GM21576 (cell line): Measurements from ENCODE around the gene BRD7.
A peak's percentile ranks its signal among the peaks of the same experiment; 100 is the strongest.

Experiments used
- ATAC-seq: cut with Tn5 transposase; IDR thresholded peaks from one replicate; pipeline ENCODE4 v1.9.1; 2021; ENCODE audit warnings: mild to moderate bottlenecking, moderate library complexity; ENCODE audit not compliant: unreplicated experiment

The BRD7 gene

DNA sequence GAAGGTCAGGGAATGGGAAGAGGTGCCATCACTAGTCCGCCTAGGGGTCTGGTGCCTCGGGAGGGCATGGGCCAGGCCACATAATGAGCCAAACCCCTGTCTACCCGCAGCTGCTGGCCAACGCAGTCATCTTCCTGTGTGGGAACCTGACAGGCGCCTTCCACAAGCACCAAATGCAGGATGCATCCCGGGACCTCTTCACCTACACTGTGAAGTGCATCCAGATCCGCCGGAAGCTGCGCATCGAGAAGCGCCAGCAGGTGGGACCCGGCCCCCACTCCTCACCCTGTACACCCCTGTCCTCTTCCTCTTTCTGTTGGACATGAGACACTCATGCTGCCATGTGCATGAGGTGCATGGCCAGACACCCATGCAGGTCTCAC is 76.2 kb downstream of the BRD7 start:
- ATAC-seq, result no peak

DNA sequence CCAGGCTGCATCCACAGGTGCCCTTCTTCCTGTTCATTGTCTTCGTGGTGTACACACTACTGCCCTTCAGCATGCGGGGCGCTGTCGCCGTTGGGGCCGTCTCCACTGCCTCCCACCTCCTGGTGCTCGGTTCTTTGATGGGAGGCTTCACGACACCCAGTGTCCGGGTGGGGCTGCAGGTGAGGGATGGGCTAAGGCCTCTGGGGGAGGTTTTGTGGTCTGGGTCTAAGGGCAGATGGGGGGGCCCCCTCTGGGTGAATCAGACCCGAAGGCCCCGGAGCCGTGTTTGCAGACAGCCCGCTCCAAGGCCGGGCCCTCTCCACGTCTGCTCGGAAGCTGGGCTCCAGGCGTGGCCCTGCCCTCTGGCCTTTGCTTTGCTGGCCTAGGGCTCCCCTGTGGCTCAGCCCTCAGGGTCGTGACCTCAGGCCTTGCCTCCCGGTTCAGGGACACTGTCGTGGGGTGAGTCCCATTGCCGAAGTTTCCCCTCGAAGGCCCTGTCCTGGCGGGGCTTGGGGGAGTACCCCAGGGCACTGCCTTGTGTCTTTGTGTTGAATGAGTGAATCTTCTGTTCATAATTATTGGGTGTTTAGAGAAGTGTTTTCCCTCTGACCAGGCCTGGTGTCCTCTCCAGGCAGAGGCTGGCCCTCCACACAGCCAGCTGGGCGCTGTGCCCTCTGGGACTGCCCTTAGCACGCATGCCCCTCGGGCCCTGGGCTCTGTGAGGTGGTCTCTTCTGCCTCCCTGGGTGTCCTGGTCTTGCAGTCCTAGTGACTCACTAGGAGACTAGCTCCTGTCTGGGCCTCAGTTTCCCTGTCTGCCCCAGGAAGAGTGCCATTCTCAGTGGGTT is 76.8 kb downstream of the BRD7 start:
- no peak for ATAC-seq

DNA sequence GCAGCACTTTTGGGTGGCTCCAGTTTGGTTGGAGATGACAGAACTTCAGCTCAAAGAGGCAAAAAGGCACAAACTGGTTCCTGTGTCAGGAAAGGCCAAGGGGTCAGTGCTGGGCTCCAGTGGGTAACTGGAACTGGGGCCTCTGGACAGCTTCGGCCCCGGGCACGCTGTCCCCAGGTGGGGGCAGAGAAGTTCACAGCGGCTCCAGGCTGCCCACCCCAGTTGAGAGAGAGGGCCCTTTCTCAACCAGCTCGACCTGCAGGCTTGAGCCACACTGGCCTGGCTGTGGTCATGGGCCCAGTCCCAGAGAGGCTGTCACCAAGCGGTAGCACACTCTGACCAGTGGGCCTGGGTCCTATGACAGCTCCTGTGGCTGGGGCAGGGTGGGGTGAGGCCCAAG is 77.9 kb downstream of the BRD7 start:
- no peak for ATAC-seq

DNA sequence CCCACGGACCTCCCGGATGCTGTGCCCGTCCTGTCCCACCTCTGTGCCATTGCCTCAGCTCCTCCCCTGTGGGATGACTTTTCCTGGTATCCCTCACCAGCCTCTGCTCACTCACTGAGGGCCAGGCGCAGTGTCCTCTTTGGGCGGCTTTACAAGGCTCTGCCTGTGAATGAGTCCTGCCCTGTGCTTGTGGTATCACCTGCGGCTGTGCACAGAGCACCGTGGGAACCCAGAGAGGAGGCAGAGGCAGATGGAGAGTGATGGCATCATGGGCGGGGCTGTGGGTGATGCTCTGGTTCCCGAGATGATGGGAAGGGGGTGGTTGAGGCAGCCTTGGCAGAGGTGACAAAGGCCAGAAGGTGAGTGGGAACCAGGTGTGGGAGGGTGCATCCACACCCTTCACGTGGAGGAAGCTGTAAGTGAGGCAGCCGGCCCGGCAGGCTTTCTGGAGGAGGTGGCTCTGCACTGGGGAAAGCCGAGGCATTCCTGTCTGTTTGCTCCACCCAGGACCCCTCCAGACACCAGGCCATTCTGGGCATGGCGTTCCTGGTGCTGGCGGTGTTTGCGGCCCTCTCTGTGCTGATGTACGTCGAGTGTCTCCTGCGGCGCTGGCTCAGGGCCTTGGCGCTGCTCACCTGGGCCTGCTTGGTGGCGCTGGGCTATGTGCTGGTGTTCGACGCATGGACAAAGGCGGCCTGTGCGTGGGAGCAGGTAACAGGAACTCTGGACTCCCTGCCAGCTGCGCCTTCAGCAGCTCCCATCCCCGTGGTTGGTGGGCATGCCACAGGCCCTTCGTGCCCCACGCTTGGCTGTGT is 78.6 kb downstream of the BRD7 start:
- ATAC-seq, result no peak

DNA sequence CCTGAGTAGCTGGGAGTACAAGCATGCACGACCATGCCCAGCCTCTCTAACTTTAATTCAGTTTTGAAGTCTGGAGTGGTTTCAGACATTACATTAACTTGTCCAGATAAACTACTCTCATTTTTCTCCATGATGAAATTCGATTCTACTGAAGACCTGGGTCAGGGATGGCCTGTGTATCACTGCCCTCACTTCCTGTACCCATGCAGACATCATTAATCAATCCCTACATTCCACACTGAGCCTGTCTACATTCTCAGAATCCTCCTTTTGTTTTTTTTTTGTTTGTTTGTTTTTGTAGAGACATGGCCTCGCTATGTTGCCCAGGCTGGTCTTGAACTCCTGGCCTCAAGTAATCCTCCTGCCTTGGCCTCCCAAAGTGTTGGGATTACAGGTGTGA is 79.9 kb downstream of the BRD7 start:
- no peak for ATAC-seq

DNA sequence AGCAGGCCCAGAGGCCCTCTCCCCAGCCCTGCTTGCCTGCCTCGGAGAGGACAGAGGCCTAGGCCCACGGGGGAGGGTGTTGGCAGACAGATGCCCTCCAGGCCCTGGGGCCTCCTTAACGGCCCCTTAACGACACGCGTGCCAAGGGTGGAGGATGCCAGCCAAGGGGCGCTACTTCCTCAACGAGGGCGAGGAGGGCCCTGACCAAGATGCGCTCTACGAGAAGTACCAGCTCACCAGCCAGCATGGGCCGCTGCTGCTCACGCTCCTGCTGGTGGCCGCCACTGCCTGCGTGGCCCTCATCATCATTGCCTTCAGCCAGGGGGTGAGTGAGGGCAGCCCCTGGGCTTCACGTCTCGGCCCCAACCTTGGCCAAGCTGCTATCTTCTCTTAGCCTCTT is 80.8 kb downstream of the BRD7 start:
- no peak for ATAC-seq

DNA sequence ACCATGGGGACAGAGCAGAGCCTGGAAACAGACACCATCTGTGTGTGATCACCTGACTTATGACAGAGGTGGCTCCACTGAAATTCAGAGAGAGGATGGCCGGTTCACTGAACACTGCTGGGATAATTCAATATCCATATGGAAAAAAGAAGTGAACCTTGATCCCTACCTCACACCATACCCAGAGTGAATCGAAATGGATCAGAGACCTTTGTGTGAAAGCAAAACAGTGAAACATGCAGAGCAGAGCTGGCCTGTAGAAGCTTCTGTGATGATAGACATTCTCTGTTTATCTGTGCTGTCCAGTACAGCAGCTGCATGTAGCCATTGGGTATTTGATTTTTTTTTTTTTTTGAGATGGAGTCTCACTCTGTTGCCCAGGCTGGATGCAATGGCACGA is 82.1 kb downstream of the BRD7 start:
- ATAC-seq, result no peak

DNA sequence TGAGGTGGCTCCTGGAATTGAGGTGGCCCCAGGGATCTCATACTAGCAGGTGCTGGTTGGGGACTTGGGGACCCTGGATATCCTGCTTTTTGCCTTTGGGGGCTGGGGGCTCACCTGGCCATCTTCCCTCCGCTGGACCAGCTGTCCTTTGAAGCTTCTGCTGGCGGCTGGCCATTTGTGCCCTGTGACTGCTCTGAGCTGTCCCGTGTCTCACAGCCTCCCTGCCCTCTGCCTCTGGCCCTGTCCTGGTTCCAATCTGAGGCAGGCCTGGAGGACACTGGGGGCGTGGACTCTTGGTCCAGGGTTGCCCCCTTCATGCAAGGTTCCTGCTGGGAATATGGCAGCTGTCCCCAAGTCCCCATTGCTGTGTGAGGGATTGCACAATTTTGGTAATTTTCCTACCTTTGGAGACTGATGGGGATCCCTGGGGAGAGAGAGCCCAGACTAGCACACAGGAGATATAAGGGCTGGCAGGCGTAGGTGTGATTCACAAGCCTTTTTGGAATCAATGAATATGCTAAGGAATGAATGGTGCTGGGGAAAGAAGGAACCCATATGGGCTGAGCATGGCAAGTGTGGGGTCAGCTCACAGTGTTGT is 83.3 kb downstream of the BRD7 start:
- no peak for ATAC-seq

DNA sequence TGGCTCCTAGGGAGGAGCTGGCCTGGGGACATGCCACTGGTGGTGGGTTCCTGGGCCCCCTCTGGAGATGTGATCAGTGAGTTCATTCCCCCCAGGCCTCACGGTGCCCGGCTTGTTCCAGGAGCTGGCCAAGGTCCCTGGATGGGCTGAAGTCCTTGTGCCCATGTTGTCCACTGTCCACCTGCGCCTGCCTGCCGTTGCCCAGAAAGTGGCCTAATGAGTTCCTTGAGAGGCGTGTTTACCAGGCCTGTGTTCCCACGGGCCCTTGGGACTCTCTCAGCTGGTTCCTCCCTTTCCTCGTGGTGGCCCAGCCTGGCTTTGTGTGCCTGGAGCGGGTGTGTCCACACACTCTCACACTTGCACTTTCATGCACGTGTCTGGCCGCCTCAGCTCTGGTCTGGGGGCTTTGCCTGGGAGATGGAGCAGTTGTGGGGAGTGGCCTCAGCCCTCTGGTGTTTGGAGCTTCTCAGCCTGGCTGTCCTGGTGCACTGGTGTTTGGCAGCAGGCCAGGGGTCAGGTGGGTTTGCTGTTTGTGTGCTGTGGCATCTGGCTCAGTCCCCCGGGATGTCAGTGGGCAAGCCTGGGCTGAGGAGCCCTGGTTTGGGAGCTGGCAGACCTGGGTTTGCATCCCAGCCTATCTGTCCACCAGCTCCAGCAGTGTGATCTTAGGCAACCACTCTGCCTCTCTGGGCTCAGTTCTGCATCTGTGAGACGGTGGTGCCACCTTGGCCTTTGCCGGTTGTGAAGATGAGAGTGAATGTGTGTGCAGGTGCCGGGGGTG is 84.5 kb downstream of the BRD7 start:
- ATAC-seq, result no peak

DNA sequence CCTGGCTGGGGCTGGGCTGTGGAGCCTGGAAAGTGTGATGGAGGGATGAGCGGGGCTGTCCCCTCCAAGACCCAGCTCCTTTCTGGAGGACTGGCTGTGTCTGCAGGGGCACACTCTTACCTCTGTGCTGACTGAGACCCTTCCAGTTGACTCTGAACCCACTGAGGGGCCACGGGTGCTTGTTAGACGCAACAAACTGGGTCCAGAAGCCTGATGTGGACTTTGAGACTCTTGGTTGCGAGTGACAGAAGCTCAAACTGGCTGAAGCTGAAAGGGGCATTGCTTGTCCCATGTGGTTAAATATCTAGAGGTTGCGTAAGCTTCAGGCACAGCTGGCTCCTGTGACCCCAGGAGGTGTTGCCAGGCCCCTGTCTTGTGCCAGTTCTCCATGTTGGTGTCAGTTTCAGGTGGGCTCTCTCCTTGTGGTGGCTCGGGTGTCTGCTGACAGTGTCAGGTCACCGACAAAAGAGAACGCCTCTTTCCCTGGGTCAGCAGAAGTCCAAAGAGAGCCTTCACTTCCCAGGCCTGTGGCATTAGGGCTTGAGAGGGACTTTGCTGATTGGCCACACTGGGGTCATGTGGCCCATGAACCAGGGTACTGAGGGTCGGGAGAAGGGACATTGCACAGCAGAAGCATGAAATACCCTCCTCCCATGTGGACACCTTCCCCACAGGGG is 85.7 kb downstream of the BRD7 start:
- no peak for ATAC-seq

DNA sequence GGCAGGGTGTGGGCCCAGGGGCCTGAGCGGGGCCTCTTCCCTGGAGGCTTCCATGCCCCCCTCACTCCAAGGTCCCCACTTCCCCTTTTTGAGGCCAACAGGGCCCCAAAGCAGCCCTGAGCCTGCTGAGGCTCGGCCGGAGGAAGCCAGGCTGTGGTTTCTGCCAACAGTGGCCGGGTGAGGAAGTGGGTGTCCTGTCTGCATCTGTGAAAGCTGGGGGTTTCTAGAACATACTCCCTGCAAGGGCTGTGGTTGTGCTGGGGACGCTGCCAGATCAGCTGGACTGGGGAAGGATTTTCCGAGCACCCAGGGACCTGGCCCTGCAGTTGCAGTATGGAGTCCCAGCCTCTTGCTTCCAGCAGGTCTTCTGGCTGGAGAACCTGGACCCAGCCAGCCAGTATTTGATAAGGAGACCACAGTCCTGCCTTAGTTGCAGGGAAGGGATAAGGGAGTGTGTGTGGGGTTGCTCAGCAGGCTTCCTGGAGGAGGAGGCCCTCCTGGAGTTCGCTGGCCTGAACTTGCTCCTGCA is 86.7 kb downstream of the BRD7 start:
- ATAC-seq, result peak; percentile 88

DNA sequence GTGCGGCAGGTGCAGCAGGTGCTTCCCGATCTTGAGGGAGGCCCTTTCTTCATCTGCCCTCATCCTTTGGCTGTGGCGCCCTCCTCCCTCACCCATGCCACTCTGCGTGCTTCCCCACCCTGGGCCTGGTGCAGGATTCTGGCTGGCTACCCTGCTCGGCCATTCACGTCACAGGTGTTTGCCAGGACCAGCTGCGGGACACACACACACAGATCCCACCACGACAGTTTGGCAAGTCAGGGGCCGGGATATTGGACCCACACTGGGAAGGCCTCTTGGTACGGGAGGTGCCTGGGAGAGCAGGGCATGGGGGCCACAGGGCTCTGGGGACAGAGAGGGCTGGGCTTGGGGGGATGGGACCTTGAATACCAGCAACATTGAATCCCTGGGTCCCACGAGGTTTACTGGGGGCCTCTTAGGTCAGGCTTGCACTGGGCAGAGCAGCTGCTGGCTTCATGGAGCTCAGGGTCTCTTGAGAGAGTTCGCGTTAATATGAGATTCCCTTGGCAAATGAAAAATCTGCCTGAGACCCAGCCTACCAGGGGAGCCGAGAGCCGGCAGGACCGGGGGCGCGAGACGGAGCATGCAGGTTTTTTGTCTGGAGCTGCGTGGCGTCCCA is 87.3 kb downstream of the BRD7 start:
- ATAC-seq, result no peak

DNA sequence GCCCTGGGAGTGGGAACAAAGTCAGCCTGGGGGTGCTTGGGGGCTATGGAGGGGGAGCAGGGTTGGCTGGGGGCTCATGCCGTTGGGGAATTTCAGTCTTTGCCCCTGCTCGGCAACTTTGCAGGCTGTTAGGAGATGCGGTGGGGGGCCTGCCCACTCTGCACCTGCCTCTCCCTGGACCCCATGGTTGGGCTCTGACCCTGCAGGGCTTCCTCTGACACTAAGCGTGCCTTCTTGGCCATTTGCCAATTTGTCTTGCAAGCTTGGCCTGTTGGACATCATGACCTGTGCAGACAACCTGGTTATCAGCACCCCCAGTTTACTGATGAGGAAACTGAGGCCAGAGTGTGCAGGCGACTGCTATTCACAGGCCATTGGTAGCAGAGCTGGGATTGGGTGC is 87.9 kb downstream of the BRD7 start:
- no peak for ATAC-seq

DNA sequence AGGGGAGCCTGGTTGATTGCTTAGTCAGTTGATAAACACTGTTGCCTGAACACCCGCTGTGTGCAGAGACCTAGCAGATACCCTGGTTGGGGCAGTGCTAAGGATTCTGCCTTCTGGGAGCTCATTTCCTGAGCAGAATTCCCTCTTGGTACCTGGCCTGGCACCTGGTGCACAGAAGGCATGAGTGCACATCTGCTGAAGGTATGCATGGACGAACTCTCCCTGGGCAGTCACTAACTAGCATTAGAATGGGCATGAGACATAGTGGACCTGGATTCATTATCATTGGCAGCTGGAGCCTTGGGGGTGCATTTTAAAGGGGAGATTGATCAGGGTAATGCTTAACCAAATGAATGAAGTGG is 89.3 kb downstream of the BRD7 start:
- no peak for ATAC-seq

DNA sequence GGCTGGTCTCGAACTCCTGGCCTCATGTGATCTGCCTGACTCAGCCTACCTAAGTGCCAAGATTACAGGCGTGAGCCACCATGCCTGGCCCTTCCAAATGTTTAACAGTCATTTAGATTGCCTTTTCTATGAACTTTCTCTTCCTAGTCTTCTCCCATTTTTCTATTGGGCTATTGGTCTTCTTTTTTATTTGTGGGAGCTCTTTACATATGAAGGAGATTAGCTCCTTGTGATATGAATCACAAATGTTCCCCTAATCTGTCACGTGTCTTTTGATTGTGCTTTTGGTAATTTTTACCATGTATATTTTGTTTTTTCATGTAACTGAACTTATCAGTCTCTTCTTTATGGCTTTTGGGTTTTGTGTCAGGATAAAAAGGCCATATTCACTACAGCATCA is 90.5 kb downstream of the BRD7 start:
- no peak for ATAC-seq

DNA sequence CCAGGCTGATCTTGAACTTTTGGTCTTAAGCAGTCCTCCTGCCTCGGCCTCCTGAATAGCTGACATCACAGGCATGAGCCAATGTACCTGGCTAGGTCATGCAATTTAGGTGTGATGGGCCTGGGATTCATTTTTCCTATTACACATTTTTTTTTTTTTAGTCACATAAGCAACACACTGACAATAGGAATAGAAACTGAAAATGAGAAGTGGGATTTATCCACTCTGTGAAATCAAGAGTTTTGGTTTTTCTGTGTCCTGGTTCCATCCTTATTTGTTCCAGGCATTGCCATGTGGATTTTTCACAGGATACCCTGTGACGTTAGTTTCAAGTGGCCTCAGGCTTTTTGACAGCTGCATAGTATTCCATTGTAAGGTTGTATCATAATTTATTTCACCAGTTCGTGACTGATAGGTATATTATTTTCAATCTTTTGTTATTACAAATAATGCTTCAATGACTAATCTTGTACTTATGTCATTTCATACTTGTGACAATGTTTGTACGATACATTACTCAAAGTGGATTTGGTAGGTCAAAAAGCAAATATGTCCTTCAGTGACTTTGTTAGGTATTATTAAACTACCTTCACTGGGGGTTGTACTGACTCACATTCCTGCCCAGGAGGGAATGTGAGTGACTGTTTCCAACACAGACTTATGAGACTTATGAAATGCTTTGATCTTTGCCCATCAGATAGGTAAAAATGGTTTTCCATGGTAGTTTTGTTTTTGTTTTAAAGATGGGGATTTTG is 91.8 kb downstream of the BRD7 start:
- no peak for ATAC-seq

DNA sequence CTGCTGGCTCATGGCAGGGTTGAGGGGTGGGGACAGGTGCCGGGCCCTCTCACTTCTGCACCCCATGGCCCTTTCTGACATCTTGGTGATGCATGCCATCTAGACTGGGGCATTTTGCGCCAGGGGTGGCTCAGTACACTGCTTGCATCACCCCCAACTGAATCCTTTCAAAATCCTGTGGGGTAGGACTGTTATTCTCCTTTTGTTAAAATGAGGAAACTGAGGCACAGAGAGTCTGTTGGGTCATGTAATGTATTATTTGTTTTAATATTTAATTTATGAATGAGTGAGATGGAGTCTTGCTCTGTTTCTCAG is 92.5 kb downstream of the BRD7 start:
- no peak for ATAC-seq

DNA sequence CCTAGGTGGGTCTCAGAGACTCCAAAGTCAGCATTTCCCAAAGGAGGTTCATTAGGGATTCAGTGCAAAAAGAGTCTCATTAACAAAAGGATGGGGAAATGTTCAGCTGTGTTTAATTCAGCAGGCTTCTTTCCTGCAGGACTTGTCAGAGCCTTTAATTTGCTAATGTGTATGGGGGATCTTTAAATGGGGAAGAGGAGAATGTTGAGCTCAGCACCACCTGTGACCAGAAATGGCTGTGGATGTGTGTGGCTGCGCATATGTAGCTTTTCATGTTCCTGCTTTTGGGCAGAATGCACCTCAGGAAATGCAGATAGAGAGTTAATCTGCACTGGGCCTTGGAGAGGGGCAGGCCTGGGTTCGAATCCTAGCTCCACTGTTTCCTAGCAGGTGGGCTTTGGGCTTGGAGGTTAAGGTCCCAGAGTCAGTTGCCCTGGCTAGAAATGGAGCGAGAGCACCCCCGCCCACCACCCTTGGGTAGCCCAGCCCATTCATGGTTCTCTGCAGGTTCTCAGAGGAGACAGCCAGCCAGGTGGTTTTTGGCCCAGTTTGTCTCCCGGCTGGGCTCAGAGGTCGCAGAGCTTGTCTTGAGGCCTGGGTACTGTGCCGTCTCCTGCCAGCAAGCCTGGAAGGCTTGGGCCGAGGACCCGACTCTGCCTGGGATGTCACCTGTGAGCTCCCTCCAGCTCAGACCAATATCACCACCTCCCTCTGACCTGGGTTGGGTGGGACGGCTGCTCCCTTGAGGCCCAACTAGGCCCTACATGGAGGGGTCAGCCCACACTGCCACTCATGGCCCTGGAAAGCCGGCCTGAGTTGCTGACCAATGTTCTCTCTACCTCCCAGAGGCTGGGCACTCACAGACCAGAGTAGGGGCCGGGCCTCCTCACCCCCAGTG is 93.1 kb downstream of the BRD7 start:
- ATAC-seq, result no peak

DNA sequence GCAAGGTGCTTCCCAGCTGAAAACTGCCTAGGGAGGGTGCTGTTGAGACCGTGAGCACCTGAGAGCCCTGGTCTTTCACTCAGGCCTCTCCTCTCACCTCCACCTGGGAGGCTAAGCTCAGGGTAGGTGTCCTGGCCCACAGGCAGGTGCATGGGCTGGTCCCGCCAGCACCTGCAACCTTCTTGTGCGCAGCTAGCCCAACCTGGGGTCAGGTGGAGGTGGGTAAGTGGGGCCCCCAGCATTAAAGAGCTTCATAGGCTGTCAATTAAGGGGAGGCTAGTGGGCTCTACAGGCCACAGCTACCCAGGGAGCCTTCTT is 93.7 kb downstream of the BRD7 start:
- ATAC-seq, result no peak
